VCaP (cell line): ENCODE results near the gene MT1G.

Experiments used
- H3K27ac ChIP-seq: fragments of 450-650 bp; 2 replicates; pipeline ENCODE4 v1.5.1; 2017
- TF ChIP-seq, protein P1 (sequence below): fragments of 450-650 bp; conservative IDR thresholded peaks from 2 replicates; pipeline ENCODE4 v1.5.1; 2017; ENCODE audit warnings: mild to moderate bottlenecking, moderate library complexity

MT1G gene

DNA sequence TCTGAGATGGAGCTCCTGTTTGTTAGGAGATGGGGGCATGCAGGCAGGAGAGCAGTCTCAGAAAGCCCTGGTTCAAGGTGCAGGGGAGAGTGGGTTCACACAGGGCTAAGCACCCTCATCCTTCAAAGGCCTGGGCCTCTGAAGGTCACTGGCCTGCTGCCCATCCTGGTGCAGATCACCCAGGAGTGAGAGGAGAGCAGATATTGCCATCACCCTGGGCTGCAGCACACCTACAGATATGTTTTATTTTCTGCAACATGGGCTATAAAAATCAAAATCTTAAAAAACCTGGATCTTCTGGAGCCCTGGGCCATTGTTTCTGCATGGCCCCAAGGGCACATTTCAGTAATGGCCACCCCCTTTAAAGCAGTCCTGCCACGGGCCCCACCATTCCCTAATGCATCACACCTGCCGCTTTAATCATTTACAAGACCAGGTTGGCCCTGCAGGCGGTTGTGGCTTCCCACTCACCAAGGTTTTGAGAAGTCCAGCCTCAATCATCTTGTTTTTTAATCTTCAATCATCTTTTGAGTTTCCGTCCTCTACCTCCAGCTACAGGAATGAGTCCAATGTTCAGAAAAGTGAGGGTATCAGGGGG lies 41.7 kb upstream of the MT1G start:
- TF ChIP-seq, protein P1, sequence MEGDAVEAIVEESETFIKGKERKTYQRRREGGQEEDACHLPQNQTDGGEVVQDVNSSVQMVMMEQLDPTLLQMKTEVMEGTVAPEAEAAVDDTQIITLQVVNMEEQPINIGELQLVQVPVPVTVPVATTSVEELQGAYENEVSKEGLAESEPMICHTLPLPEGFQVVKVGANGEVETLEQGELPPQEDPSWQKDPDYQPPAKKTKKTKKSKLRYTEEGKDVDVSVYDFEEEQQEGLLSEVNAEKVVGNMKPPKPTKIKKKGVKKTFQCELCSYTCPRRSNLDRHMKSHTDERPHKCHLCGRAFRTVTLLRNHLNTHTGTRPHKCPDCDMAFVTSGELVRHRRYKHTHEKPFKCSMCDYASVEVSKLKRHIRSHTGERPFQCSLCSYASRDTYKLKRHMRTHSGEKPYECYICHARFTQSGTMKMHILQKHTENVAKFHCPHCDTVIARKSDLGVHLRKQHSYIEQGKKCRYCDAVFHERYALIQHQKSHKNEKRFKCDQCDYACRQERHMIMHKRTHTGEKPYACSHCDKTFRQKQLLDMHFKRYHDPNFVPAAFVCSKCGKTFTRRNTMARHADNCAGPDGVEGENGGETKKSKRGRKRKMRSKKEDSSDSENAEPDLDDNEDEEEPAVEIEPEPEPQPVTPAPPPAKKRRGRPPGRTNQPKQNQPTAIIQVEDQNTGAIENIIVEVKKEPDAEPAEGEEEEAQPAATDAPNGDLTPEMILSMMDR, result no peak

DNA sequence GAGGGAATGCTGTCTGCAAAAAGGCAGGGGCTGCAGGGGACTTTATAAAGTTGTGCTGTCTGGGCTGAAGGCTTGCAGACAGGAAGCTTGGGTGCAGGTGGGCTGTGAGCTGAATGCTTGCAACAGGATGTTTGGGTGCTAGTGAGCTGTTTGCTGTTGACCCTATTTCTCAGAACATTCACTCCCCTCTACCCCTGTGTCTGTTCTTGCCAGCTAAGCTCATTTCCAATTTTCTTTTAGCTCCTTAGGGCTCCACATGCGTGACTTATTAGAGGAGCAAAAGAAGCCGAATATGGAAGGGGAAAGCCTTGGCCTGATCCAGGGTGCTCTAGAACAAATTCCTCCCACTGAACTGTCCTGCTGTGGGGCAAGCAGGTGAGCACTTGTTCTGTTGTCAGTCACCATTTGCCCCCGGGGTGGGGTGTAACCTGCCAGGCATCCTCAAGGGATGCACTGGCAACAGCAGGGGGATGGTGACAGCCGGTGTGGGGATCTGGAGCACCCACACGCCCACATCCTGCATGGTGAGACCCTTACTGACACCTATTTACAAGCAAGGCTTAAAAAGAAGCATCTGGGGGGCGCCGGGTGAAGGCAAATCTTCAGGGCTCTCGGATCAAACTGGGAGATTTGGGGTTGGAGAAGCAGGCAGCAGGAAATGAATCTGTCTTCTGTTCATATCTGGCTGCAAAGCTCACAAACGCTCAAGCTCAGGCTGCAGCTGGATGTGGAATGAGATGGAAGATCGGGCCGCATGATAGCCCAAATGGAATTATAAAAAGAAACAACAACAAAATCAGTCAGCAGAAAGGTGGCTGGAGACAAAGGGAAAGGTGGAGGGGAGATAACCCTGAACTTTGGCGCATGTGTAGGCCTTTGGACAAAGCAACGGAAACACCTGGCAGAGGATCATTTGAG lies 40.9 kb upstream of the MT1G start:
- no peak overlapping the region for H3K27ac ChIP-seq
- TF ChIP-seq, protein P1, result no peak

More for the DNA sequence above, 41.7 kb upstream of the MT1G start:
- H3K27ac ChIP-seq, result no peak overlapping the region

DNA sequence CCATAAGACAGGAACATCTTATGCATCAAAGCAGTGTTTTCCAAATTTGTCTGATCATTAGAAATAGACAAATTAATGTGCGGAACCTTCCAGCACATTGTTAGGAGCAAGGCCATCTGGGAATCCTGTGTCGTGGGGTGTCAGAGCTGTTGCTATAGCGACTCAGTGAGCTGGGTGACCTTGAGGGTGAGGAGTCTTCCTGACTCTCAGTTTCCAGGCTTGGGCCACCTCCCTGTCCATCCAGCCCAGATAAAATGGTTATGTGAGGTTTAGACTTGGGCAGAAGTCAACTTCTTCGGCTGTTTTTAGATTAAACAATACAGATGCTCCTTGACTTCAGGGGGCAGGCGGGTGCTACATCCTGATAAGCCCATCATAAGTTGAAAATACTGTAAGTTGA lies 35.0 kb upstream of the MT1G start:
- TF ChIP-seq, protein P1, result no peak
- no peak overlapping the region for H3K27ac ChIP-seq

DNA sequence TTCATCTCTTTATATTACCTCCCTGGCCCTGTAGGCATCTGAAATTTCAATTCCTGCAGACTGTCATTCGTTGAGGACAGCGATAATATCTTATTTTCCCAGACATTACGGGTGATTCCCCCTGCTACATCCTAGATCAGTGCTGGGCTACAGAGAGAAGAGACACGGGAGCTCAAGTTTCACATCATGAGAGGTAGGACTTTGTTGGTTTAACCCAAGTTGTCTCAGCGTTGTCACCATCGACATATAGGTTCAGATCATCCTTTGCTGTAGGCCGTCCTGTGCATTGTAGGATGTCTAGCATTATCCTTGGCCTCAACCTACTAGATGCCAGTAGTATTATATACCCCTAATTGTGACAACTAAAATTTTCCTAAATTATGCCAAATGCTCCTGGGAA lies 33.7 kb upstream of the MT1G start:
- TF ChIP-seq, protein P1, result no peak
- H3K27ac ChIP-seq, result no peak overlapping the region

DNA sequence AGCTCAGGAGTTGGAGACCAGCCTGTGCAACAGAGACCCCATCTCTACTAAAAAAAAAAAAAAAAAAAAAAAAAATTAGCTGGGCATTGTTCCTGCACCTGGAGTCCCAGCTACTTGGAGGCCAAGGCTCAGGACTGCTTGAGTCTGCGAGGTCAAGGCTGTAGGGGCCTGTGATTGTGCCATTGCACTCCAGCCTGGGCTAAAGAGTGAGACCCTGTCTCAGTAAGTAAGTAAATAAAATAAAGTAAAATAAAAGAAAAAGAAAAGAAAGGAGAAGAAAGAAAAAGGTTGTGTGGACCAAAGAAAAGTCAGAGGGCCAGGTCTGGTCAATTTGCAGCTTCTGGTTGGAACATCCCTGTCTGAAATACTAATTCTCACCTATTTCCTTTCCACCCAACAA lies 32.8 kb upstream of the MT1G start:
- H3K27ac ChIP-seq, result no peak overlapping the region
- TF ChIP-seq, protein P1, result no peak

DNA sequence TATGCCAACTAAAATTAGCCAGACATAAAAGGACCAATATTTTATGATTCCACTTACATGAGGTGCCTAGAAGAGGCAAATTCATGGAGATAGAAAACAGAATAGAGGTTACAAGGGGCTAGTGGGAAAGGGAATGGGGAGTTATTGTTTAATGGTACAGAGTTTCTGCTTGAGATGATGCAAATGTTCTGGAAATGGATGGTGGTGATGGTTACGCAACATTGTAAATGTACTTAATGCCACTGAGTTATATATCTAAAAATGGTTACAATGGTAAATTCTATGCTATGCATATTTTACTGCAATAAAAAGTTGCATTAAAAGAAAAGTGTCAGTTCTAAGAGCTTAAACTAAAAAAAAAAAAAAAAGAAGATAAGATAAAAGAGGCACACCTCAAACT lies 32.3 kb upstream of the MT1G start:
- TF ChIP-seq, protein P1, result no peak
- no peak overlapping the region for H3K27ac ChIP-seq

DNA sequence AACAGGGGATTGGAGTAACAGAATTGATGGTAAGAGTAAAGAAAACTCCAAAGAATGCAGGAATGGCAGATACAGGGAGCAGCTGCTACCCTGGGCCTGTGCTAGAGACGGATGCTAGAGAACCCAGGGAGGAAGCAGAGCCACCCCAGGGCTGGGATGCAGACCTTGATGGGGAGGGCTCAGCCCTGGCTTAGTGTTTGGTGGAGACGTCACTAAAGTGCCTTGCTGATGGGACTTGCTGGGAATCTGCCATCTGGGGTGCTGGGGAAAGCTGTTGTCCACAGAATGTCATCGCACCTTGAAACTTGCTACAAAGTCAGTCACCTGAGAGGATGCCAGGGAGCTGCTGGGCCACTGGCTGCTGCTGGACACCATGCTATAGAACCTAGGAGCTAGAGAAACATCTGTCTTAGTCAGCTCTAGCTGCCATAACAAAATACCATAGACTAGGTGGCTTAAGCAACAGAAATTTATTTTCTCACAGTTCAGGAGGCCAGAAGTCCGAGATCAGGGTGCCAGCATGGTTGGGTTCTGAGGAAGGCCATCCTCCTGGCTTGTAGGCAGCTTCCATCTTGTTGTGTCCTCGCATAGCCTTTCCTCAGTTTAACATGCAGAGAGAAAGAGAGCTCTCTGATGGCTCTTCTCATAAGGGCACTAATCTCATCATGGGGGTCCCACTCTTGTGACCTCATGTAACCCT lies 29.7 kb upstream of the MT1G start:
- TF ChIP-seq, protein P1, result no peak
- no peak overlapping the region for H3K27ac ChIP-seq
